Neural progenitor cell (in vitro differentiated cells): ENCODE results near the gene SLTM.

Source experiments
- EZH2 ChIP-seq: fragments of 200-600 bp; sonication (generic); IDR thresholded peaks from 2 replicates; pipeline ENCODE4 v1.6.1; 2017; ENCODE audit warnings: antibody characterized with exemption, mild to moderate bottlenecking, moderate library complexity
- TF ChIP-seq, protein P1 (sequence below): fragments of 200-600 bp; sonication (generic); IDR thresholded peaks from 2 replicates; pipeline ENCODE4 v1.5.1; 2017; ENCODE audit warnings: antibody characterized with exemption, mild to moderate bottlenecking

DNA sequence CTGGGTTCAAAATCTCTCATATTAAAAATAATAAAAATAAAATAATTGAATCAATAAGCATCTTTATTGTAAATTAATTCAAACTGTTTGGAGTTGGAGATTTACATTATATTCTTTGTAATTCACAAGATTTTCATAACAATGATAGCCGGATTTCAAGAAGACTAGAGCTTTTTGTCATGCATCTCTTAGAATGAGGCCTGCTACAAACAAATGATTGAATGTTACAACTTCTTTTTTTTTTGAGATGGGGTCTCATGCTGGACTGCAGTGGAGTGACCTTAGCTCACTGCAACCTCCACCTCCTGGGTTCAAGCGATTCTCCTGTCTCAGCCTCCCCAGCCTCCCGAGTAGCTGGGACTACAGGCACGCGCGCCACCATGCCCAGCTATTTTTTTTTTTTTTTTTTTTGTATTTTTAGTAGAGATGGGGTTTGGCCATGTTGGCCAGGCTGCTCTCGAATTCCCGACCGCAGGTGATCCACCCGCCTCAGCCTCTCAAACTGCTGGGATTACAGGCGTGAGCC is 3.5 kb downstream of the SLTM start:
- TF ChIP-seq, protein P1, sequence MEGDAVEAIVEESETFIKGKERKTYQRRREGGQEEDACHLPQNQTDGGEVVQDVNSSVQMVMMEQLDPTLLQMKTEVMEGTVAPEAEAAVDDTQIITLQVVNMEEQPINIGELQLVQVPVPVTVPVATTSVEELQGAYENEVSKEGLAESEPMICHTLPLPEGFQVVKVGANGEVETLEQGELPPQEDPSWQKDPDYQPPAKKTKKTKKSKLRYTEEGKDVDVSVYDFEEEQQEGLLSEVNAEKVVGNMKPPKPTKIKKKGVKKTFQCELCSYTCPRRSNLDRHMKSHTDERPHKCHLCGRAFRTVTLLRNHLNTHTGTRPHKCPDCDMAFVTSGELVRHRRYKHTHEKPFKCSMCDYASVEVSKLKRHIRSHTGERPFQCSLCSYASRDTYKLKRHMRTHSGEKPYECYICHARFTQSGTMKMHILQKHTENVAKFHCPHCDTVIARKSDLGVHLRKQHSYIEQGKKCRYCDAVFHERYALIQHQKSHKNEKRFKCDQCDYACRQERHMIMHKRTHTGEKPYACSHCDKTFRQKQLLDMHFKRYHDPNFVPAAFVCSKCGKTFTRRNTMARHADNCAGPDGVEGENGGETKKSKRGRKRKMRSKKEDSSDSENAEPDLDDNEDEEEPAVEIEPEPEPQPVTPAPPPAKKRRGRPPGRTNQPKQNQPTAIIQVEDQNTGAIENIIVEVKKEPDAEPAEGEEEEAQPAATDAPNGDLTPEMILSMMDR = no peak
- no peak for TF ChIP-seq EZH2
